K562 (cell line): ENCODE results near the gene SLC7A6OS. TPM values are rescaled to one million over a fixed set of nuclear protein-coding genes. Genes with fewer than 3 reads are reported as not detected.
A peak's percentile ranks its signal among the peaks of the same experiment; 100 is the strongest.

Experiments
- ATAC-seq: fragments of 200-7000 bp; cut with Tn5 transposase; 3 replicates; pipeline ENCODE4 v1.9.1; 2020; ENCODE audit warnings: moderate library complexity
- BruUV-seq: library from RNA; stranded (reverse); fragments of 400-500 nt; replicated peaks from 2 replicates; lab custom pipeline; 2021; lab: Mats Ljungman, UMichigan
- CTCF ChIA-PET: fragments of 300-600 bp; formaldehyde crosslinking; extraction: SDS; loops from one replicate; lab custom pipeline; 2021; ENCODE audit warnings: low intra/inter-chr PET ratio; lab: Yijun Ruan, JAX
- POLR2A ChIA-PET: fragments of 300-600, 350-650 bp; sonication (Branson Sonifier 250); formaldehyde crosslinking; extraction: SDS; loops from one replicate; lab custom pipeline; 2021; ENCODE audit warnings: antibody characterized with exemption, inconsistent platforms; lab: Yijun Ruan, JAX
- DNase-seq, 4 experiments: peaks; one replicate each; pipeline versions ENCODE4 v3.0.0 to v3.0.0-alpha.2; 2011 to 2018; ENCODE audit warnings: low spot score in 3 of 4, mixed read lengths in 3 of 4; ENCODE audit errors: extremely low read depth in 1 of 4
- FAIRE-seq: peaks from 2 replicates; lab custom pipeline; 2011; peaks lifted over from hg19 to GRCh38; lab: Jason Lieb, UNC
- H2AFZ ChIP-seq: 2 replicates; pipeline ENCODE4 v1.6.0; 2011; ENCODE audit warnings: low read depth, low read length, control low read depth, inconsistent platforms
- H3K27ac ChIP-seq: fragments of 200-600 bp; 3 replicates; pipeline ENCODE4 v1.8.0; 2011; ENCODE audit warnings: low read depth, mild to moderate bottlenecking, control low read depth, inconsistent platforms, low read length, moderate library complexity, mixed read lengths; ENCODE audit errors: extremely low read depth
- H3K27me3 ChIP-seq, 2 experiments: fragments of 300-600 bp in 1 of 2; 2 replicates in 1 of 2; 3 replicates in 1 of 2; pipeline versions ENCODE4 v1.6.0 to v1.8.0; 2011; ENCODE audit warnings: inconsistent platforms in 2 of 2, low read length in 2 of 2, mild to moderate bottlenecking in 1 of 2, mixed read lengths in 1 of 2, moderate library complexity in 1 of 2; ENCODE audit not compliant: control insufficient read depth in 2 of 2, insufficient read depth in 2 of 2
- H3K36me3 ChIP-seq: fragments of 300-600 bp; 3 replicates; pipeline ENCODE4 v1.8.0; 2011; ENCODE audit warnings: mild to moderate bottlenecking, low read length, inconsistent platforms; ENCODE audit not compliant: control insufficient read depth, insufficient read depth
- H3K4me1 ChIP-seq, 2 experiments: fragments of 200-600 bp in 1 of 2; replicated peaks in 1 of 2; 2 replicates in 1 of 2; 3 replicates in 1 of 2; pipeline versions ENCODE4 v1.5.1 to v1.8.0; 2011; ENCODE audit warnings: inconsistent platforms in 2 of 2, low read length in 2 of 2, mild to moderate bottlenecking in 1 of 2, mixed read lengths in 1 of 2, moderate library complexity in 1 of 2; ENCODE audit not compliant: control insufficient read depth in 2 of 2, insufficient read depth in 2 of 2
- H3K4me2 ChIP-seq: 2 replicates; pipeline ENCODE4 v1.6.1; 2011; ENCODE audit warnings: low read length, control low read depth, inconsistent platforms, mixed read lengths; ENCODE audit not compliant: insufficient read depth
- H3K4me3 ChIP-seq: fragments of 200-600 bp; sonication (generic), shearing (Covaris generic); 2 replicates; pipeline ENCODE4 v1.5.1; 2016; ENCODE audit warnings: control low read depth, inconsistent platforms
- H3K79me2 ChIP-seq: fragments of 200-600 bp; 3 replicates; pipeline ENCODE4 v1.8.0; 2011; ENCODE audit warnings: low read length, inconsistent platforms; ENCODE audit not compliant: control insufficient read depth, insufficient read depth
- H3K9ac ChIP-seq, 2 experiments: 2 replicates each; pipeline versions ENCODE4 v1.6.0 to v1.6.1; 2011; ENCODE audit warnings: low read depth in 2 of 2, low read length in 2 of 2, control low read depth in 1 of 2, inconsistent platforms in 1 of 2, mild to moderate bottlenecking in 1 of 2, mixed read lengths in 1 of 2; ENCODE audit not compliant: insufficient read depth in 1 of 2
- H3K9me1 ChIP-seq: one replicate; pipeline ENCODE4 v1.6.0; 2011; ENCODE audit warnings: inconsistent platforms, mild to moderate bottlenecking, low read length, moderate library complexity; ENCODE audit not compliant: control insufficient read depth, insufficient read depth
- H3K9me3 ChIP-seq: replicated peaks from 2 replicates; pipeline ENCODE4 v1.5.1; 2011; ENCODE audit warnings: low read depth, low read length, inconsistent platforms; ENCODE audit not compliant: control insufficient read depth, insufficient read depth
- H4K20me1 ChIP-seq: replicated peaks from 2 replicates; pipeline ENCODE4 v1.6.1; 2011; ENCODE audit warnings: low read length, inconsistent platforms, mixed read lengths; ENCODE audit not compliant: control insufficient read depth, insufficient read depth
- ARID1B ChIP-seq: fragments of 450-650 bp; IDR thresholded peaks from 2 replicates; pipeline ENCODE4 v1.6.1; 2016; ENCODE audit warnings: antibody characterized with exemption, mild to moderate bottlenecking, inconsistent platforms
- BCOR ChIP-seq: fragments of 450-650 bp; IDR thresholded peaks from 2 replicates; pipeline ENCODE4 v1.6.1; 2016
- CBX8 ChIP-seq: fragments of 200-600 bp; sonication (generic); IDR thresholded peaks from 2 replicates; pipeline ENCODE4 v1.6.1; 2012; ENCODE audit warnings: borderline replicate concordance, mixed run types, low read depth, mild to moderate bottlenecking, moderate library complexity, mixed read lengths, low read length, control low read depth, inconsistent platforms; ENCODE audit not compliant: poor library complexity, severe bottlenecking; ENCODE audit errors: extremely low read depth
- ESRRA ChIP-seq: fragments of 450-650 bp; IDR thresholded peaks from 2 replicates; pipeline ENCODE4 v1.6.1; 2014; ENCODE audit warnings: low read depth, mild to moderate bottlenecking, moderate library complexity, borderline replicate concordance
- GABPA ChIP-seq: fragments of 200-800 bp; sonication (Bioruptor generic); conservative IDR thresholded peaks from 2 replicates; pipeline ENCODE4 v1.6.1; 2016; ENCODE audit warnings: low read depth, missing genetic modification characterization, missing compliant biosample characterization
- GATAD2B ChIP-seq: fragments of 450-650 bp; IDR thresholded peaks from 2 replicates; pipeline ENCODE4 v1.6.1; 2017; ENCODE audit warnings: mild to moderate bottlenecking, borderline replicate concordance
- HMGN3 ChIP-seq: IDR thresholded peaks from 2 replicates; pipeline ENCODE4 v1.6.1; 2011; ENCODE audit warnings: borderline replicate concordance, low read depth, mild to moderate bottlenecking, mixed read lengths, low read length; ENCODE audit not compliant: insufficient read length; ENCODE audit errors: extremely low read depth
- KDM1A ChIP-seq, 2 experiments: fragments of 450-650 bp; IDR thresholded peaks; 2 replicates each; pipeline ENCODE4 v1.6.1; 2016; ENCODE audit warnings: mild to moderate bottlenecking in 2 of 2
- NR2C2 ChIP-seq, 2 experiments: fragments of 200-800 bp in 1 of 2; sonication (Bioruptor generic) in 1 of 2; sonication (generic) in 1 of 2; formaldehyde crosslinking in 1 of 2; IDR thresholded peaks; 2 replicates each; pipeline versions ENCODE4 v1.6.1 to v1.8.0; 2016 to 2022; ENCODE audit warnings: mild to moderate bottlenecking in 1 of 2, missing compliant biosample characterization in 1 of 2, missing genetic modification characterization in 1 of 2, missing genetic modification reagents in 1 of 2
- POLR2B ChIP-seq: fragments of 450-650 bp; IDR thresholded peaks from 2 replicates; pipeline ENCODE4 v1.6.1; 2018; ENCODE audit warnings: low read depth; ENCODE audit not compliant: partially characterized antibody
- RBM22 ChIP-seq: fragments of 200-400 bp; formaldehyde crosslinking; IDR thresholded peaks from 2 replicates; pipeline ENCODE4 v1.6.1; 2018; ENCODE audit warnings: low read length, low read depth; ENCODE audit not compliant: poor library complexity, severe bottlenecking
- RBM25 ChIP-seq: fragments of 200-400 bp; formaldehyde crosslinking; IDR thresholded peaks from 2 replicates; pipeline ENCODE4 v1.6.1; 2018; ENCODE audit warnings: low read length, low read depth, moderate library complexity; ENCODE audit not compliant: severe bottlenecking
- RHOXF2B ChIP-seq: fragments of 250-450 bp; sonication (Bioruptor Pico); conservative IDR thresholded peaks from 2 replicates; pipeline ENCODE4 v1.5.1; 2021
- SPI1 ChIP-seq: IDR thresholded peaks from 2 replicates; pipeline ENCODE4 v1.6.1; 2011; ENCODE audit warnings: low read depth, low read length, control low read depth, borderline replicate concordance
- SUPT5H ChIP-seq: fragments of 450-650 bp; IDR thresholded peaks from 2 replicates; pipeline ENCODE4 v1.6.1; 2016
- TAF15 ChIP-seq: fragments of 200-400 bp; formaldehyde crosslinking; IDR thresholded peaks from 2 replicates; pipeline ENCODE4 v1.6.1; 2017; ENCODE audit warnings: mild to moderate bottlenecking, low read depth, low read length, moderate library complexity
- ZC3H4 ChIP-seq: sonication (generic); formaldehyde crosslinking; IDR thresholded peaks from 2 replicates; pipeline ENCODE4 v1.9.0; 2021; ENCODE audit warnings: missing genetic modification reagents, borderline replicate concordance
- ZKSCAN1 ChIP-seq: fragments of 150-350 bp; IDR thresholded peaks from 2 replicates; pipeline ENCODE4 v1.6.1; 2016; ENCODE audit warnings: low read depth, low read length
- ZNF184 ChIP-seq: sonication (generic); formaldehyde crosslinking; IDR thresholded peaks from 2 replicates; pipeline ENCODE4 v1.5.0; 2020; ENCODE audit warnings: missing genetic modification reagents
- ZNF699 ChIP-seq: fragments of 250-450 bp; sonication (Bioruptor Pico); IDR thresholded peaks from 2 replicates; pipeline ENCODE4 v1.8.0; 2021; ENCODE audit warnings: mild to moderate bottlenecking, moderate library complexity; ENCODE audit not compliant: insufficient replicate concordance
- WGBS: fragments of 100-300 bp; shearing (Covaris generic); methylation state at CpG from one replicate; pipeline ENCODE4 v1.1.6; 2016; ENCODE audit warnings: low coverage, mixed read lengths; ENCODE audit not compliant: insufficient coverage; ENCODE audit errors: missing lambda C conversion rate; 5-methylcytosine and 5-hydroxymethylcytosine counted together
- in situ Hi-C: fragments of 300-500 bp; cut with MboI; formaldehyde crosslinking; loops from 4 replicates; pipeline ENCODE4 v1.15.0; 2018; ENCODE audit warnings: inconsistent platforms, mixed read lengths
- intact Hi-C: fragments of 100-400 bp; cut with micrococcal nuclease; formaldehyde crosslinking; loops from 2 replicates; pipeline ENCODE4 v1.14.2; 2022
- polyA plus RNA-seq, 8 experiments: library from polyadenylated mRNA; depleted of rRNA in 4 of 8; stranded (reverse) in 5 of 8; unstranded in 3 of 8; fragments of >200 nt; fragmentation: Nextera tagmentation in 2 of 8; fragmentation: Illumina TruSeq in 1 of 8; extraction: Ambion mirVana in 2 of 8; extraction: Trizol in 1 of 8; gene quantifications; 2 replicates each; pipeline versions ENCODE4 v1.2.1 to v1.2.3, GENCODE V29; 2011 to 2014; ENCODE audit warnings: inconsistent platforms in 1 of 8, missing spikeins in 1 of 8
- total RNA-seq, 7 experiments: library from RNA; depleted of rRNA in 6 of 7; stranded (reverse); fragments of >200 nt in 6 of 7; fragmentation: Illumina TruSeq in 2 of 7; extraction: Trizol in 2 of 7; gene quantifications; 2 replicates each; pipeline versions ENCODE4 v1.2.1 to v1.2.3, GENCODE V29; 2011 to 2021; ENCODE audit warnings: low replicate concordance in 1 of 7

Gene SLC7A6OS
- total and polyA plus RNA-seq, 9 of the 15 experiments (the other 6 are each of a cell fraction or from before 2014, with no cell fraction given) = 2.7 to 23.6 (median 17.2) TPM

DNA sequence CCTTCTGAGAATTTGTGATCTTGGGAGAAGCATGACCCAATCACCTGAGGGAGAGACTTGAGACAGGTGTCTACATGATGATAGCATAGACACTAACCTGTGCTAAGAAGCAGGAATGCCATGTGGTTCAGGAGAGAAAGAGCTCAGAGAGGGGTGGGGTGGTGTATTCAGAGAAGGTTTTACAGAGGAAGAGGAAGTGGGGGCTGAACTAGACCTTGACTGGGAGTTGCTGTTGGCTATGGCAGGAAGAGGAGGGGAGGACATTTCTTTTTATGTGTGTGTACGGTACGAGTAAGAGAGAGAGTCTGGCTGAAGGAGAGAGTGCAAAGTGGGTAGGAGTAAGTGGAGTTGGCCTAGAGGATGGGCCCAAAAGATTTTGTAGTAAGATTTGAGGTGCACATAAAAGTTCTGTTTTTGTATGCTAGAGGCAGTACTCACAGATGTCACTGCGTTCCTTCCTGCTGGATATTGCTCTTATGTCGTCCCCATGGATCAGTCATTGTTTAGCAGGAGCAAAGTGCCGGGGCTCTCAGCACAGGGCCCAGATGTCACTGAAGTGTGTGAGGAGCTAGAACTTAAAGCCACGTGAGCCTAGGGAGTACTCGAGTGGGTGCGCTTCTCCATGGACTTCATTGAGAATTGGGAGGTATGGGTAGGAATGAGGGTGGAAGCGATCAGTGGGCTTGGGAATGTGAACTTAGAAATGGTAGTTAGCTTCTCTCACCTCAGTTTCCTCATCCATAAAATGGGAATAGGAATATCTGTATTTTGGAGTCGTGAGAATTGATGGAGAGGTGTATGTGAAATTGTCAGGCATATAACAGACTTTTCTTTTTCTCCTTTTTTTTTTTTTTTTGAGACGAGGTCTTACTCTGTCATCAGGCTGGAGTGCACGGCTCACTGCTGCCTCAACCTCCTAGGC lies 24.3 kb downstream of the SLC7A6OS start:
- in situ Hi-C loops = no loop called here
- peaks cover 80% of the 10 kb centered on the region for H3K36me3 ChIP-seq
- intact Hi-C loops = no loop called here
- no peaks in the 10 kb centered on the region for H3K27me3 ChIP-seq
- no peaks in the 10 kb centered on the region for H3K9me3 ChIP-seq
- peaks cover 14 to 37% of the 10 kb centered on the region in 2 experiments for H3K4me1 ChIP-seq
- ChIA-PET POLR2A (interaction anchor here (1.1 to 1.4 kb wide), 3 partner anchors 13 to 17 kb away, joined by 3 to 6 read pairs (median 3); no protein-coding TSS in a partner anchor), CTCF (no interaction called here)
- no peak overlapping the region for H3K4me3 ChIP-seq
- no TSS peak for BruUV-seq
- H4K20me1 ChIP-seq = peaks cover 7% of the 10 kb centered on the region; the same call in 1 of the 2 replicates
- H3K9me1 ChIP-seq = no peaks in the 10 kb centered on the region
- no peak for DNase-seq
- no peak overlapping the region for H2AFZ ChIP-seq
- no peak for ATAC-seq
- no peak overlapping the region for H3K4me2 ChIP-seq
- WGBS = 85% methylated on average over 11 of the region's 12 CpGs
- no peak for TF ChIP-seq TAF15
- peak; percentile 79 for TF ChIP-seq RBM25
- no peak for TF ChIP-seq KDM1A (IDR thresholded peaks at IDR 0.05)
- TF ChIP-seq GATAD2B = no peak
- TF ChIP-seq CBX8 = no peak
- no peak for TF ChIP-seq ZNF184 (CRISPR knock-in tag)
- TF ChIP-seq RBM22 = no peak
- no peak for TF ChIP-seq NR2C2 (CRISPR knock-in tag; IDR thresholded peaks at IDR 0.05)
- TF ChIP-seq NR2C2 (tag; IDR thresholded peaks at IDR 0.05) = no peak
- TF ChIP-seq GABPA (tag) = no peak
- peak; percentile 51 for TF ChIP-seq BCOR
- TF ChIP-seq ZKSCAN1 = no peak
- peak; percentile 30 for TF ChIP-seq POLR2B
- TF ChIP-seq HMGN3 = no peak
- TF ChIP-seq ESRRA = no peak
- TF ChIP-seq RHOXF2B (CRISPR knock-in tag) = no peak
- peak; percentile 84 for TF ChIP-seq SPI1
- no peak for TF ChIP-seq ZC3H4 (CRISPR knock-in tag)
- no peak for TF ChIP-seq ZNF699 (CRISPR knock-in tag)
- TF ChIP-seq ARID1B = no peak
- TF ChIP-seq SUPT5H = no peak
- no peak for FAIRE-seq
- H3K79me2 ChIP-seq = peaks cover 32% of the 10 kb centered on the region
- no peak overlapping the region for H3K9ac ChIP-seq
- no peak overlapping the region for H3K27ac ChIP-seq
